HCT116 (cell line): ENCODE results near the gene PCSK6. TPM values are rescaled to one million over a fixed set of nuclear protein-coding genes. Genes with fewer than 3 reads are reported as not detected.

Source experiments
- ATAC-seq: fragments of 200-7000 bp; cut with Tn5 transposase; 2 replicates; pipeline ENCODE4 v1.9.1; 2020; ENCODE audit warnings: mild to moderate bottlenecking, moderate library complexity
- BruUV-seq: library from RNA; stranded (reverse); fragments of 400-500 nt; replicated peaks from 2 replicates; lab custom pipeline; 2021; lab: Mats Ljungman, UMichigan
- CTCF ChIA-PET: fragments of 300-600 bp; sonication (Branson Sonifier 250); formaldehyde crosslinking; loops from one replicate; lab custom pipeline; 2021; ENCODE audit warnings: antibody characterized with exemption; lab: Charles Lee
- POLR2A ChIA-PET: fragments of 300-600, 350-600 bp; sonication (Branson Sonifier 250); formaldehyde crosslinking; loops from one replicate; lab custom pipeline; 2021; ENCODE audit warnings: antibody characterized with exemption; lab: Charles Lee
- RAD21 ChIA-PET, 2 experiments: fragments of 300-600 bp; sonication (Branson Sonifier 250); formaldehyde crosslinking; loops; one replicate each; lab custom pipeline; 2023; ENCODE audit warnings: low total read pairs in 2 of 2; ENCODE audit not compliant: uncharacterized antibody in 2 of 2, unreplicated experiment in 2 of 2, low non-redundant PET in 1 of 2; lab: Charles Lee
- DNase-seq: peaks from one replicate; pipeline ENCODE4 v3.0.0-alpha.2; 2010; ENCODE audit warnings: low read depth, low spot score
- H2AFZ ChIP-seq: fragments of 200-600 bp; shearing (Covaris generic), sonication (generic); 2 replicates; pipeline ENCODE4 v1.6.1; 2017; ENCODE audit warnings: low read depth, mixed run types, mixed read lengths, antibody characterized with exemption, low read length; ENCODE audit not compliant: poor library complexity, severe bottlenecking
- H3K27ac ChIP-seq: 2 replicates; pipeline ENCODE4 v1.5.1; 2012; ENCODE audit warnings: low read depth, low read length
- H3K27me3 ChIP-seq: fragments of 200-600 bp; sonication (generic); 2 replicates; pipeline ENCODE4 v1.6.1; 2016; ENCODE audit warnings: mixed run types, low read length, mixed read lengths; ENCODE audit not compliant: insufficient read depth
- H3K36me3 ChIP-seq, 2 experiments: fragments of 200-500 bp in 1 of 2; fragments of 200-600 bp in 1 of 2; sonication (Bioruptor generic) in 1 of 2; sonication (generic) in 1 of 2; 2 replicates each; pipeline versions ENCODE4 v1.5.1 to v1.6.1; 2014 to 2016; ENCODE audit warnings: low read length in 2 of 2, inconsistent platforms in 1 of 2, mixed read lengths in 1 of 2, mixed run types in 1 of 2; ENCODE audit not compliant: insufficient read depth in 2 of 2, control insufficient read depth in 1 of 2
- H3K4me1 ChIP-seq, 2 experiments: fragments of 200-600 bp in 1 of 2; sonication (generic) in 1 of 2; 2 replicates each; pipeline versions ENCODE4 v1.5.1 to v1.6.1; 2012 to 2017; ENCODE audit warnings: low read length in 2 of 2, inconsistent platforms in 1 of 2, mild to moderate bottlenecking in 1 of 2, mixed read lengths in 1 of 2, mixed run types in 1 of 2, moderate library complexity in 1 of 2; ENCODE audit not compliant: insufficient read depth in 2 of 2, control insufficient read depth in 1 of 2
- H3K4me2 ChIP-seq: fragments of 200-600 bp; sonication (generic); 2 replicates; pipeline ENCODE4 v1.6.1; 2017; ENCODE audit warnings: mixed run types, low read length, mixed read lengths
- H3K4me3 ChIP-seq, 2 experiments: fragments of 200-600 bp in 1 of 2; sonication (generic) in 1 of 2; replicated peaks in 1 of 2; 2 replicates each; pipeline ENCODE4 v1.5.1; 2011 to 2016; ENCODE audit warnings: low read length in 2 of 2, control low read depth in 1 of 2, low read depth in 1 of 2, mild to moderate bottlenecking in 1 of 2, mixed read lengths in 1 of 2, mixed run types in 1 of 2
- H3K79me2 ChIP-seq: fragments of 200-600 bp; sonication (generic); 2 replicates; pipeline ENCODE4 v1.6.1; 2017; ENCODE audit warnings: mild to moderate bottlenecking, mixed run types, low read length, moderate library complexity, mixed read lengths; ENCODE audit not compliant: insufficient read depth
- H3K9ac ChIP-seq: fragments of 200-600 bp; sonication (generic); 2 replicates; pipeline ENCODE4 v1.6.1; 2016; ENCODE audit warnings: low read length, mixed read lengths
- H3K9me2 ChIP-seq: fragments of 200-600 bp; sonication (generic), shearing (Covaris generic); 2 replicates; pipeline ENCODE4 v1.6.1; 2017; ENCODE audit warnings: mixed run types, mild to moderate bottlenecking, moderate library complexity; ENCODE audit not compliant: insufficient read depth
- H3K9me3 ChIP-seq, 2 experiments: fragments of 200-500 bp in 1 of 2; fragments of 200-600 bp in 1 of 2; sonication (Bioruptor generic) in 1 of 2; sonication (generic) in 1 of 2; 2 replicates each; pipeline ENCODE4 v1.6.1; 2014 to 2017; ENCODE audit warnings: low read length in 2 of 2, mixed read lengths in 2 of 2, inconsistent platforms in 1 of 2, low read depth in 1 of 2, mild to moderate bottlenecking in 1 of 2, mixed run types in 1 of 2, moderate library complexity in 1 of 2; ENCODE audit not compliant: control insufficient read depth in 1 of 2, insufficient read depth in 1 of 2
- H4K20me1 ChIP-seq: fragments of 200-600 bp; sonication (generic), shearing (Covaris generic); 2 replicates; pipeline ENCODE4 v1.6.1; 2017; ENCODE audit warnings: mixed run types, mild to moderate bottlenecking, moderate library complexity; ENCODE audit not compliant: insufficient read depth
- CBX3 ChIP-seq: IDR thresholded peaks from 2 replicates; pipeline ENCODE4 v1.6.1; 2012; ENCODE audit warnings: low read depth
- EGR1 ChIP-seq: IDR thresholded peaks from 2 replicates; pipeline ENCODE4 v1.6.1; 2012; ENCODE audit warnings: low read depth
- SIN3A ChIP-seq: IDR thresholded peaks from 2 replicates; pipeline ENCODE4 v1.6.1; 2012; ENCODE audit warnings: low read depth
- TCF7L2 ChIP-seq: IDR thresholded peaks from 2 replicates; pipeline ENCODE4 v1.7.0; 2011; ENCODE audit warnings: borderline replicate concordance, inconsistent platforms; ENCODE audit not compliant: insufficient read depth, insufficient read length; ENCODE audit errors: extremely low read depth
- YY1 ChIP-seq: IDR thresholded peaks from 2 replicates; pipeline ENCODE4 v1.6.1; 2011; ENCODE audit warnings: low read length, low read depth, moderate library complexity, mild to moderate bottlenecking; ENCODE audit not compliant: insufficient replicate concordance; ENCODE audit errors: extremely low read depth
- intact Hi-C: fragments of 100-400 bp; cut with micrococcal nuclease; formaldehyde crosslinking; loops from 2 replicates; pipeline ENCODE4 v1.10.0; 2022
- total RNA-seq: library from RNA; stranded (reverse); gene quantifications from one replicate; pipeline ENCODE4 v1.2.1, GENCODE V29; 2021; ENCODE audit not compliant: unreplicated experiment

The PCSK6 gene
- total RNA-seq, 1 experiment from 2014 or later: 13.5 TPM

- Histone ChIP-seq H3K27ac (no peak overlapping the region), H4K20me1 (no peaks in the 10 kb centered on the region), H3K36me3 (no peaks in the 10 kb centered on the region; a peak in 1 of 4 replicates), H3K4me2 (no peak overlapping the region), H3K9me3 (no peaks in the 10 kb centered on the region), H3K4me3 (no peak overlapping the region), H3K4me1 (no peaks in the 10 kb centered on the region), H3K27me3 (no peaks in the 10 kb centered on the region), H3K9ac (no peak overlapping the region), H2AFZ (no peak overlapping the region), H3K9me2 (no peaks in the 10 kb centered on the region), H3K79me2 (no peaks in the 10 kb centered on the region)
- POLR2A ChIA-PET: no interaction called here
- intact Hi-C loops: no loop called here
- DNase-seq (no peak), ATAC-seq (no peak)
- RAD21 ChIA-PET: no interaction called here
- BruUV-seq: no TSS peak
- CTCF ChIA-PET: no interaction called here
- no peak for TF ChIP-seq EGR1
- TF ChIP-seq CBX3: no peak
- TF ChIP-seq TCF7L2: no peak
- TF ChIP-seq SIN3A: no peak
- no peak for TF ChIP-seq YY1
Measured at GRCh38 chr15:101390060-101390459, 99.4 kb downstream of the PCSK6 start.

GRCh38 chr15:101389362-101389761 lies 100.1 kb downstream of the PCSK6 start:
- no peak overlapping the region for H3K9ac ChIP-seq
- no peak for TF ChIP-seq EGR1
- TF ChIP-seq, all 23 proteins: peak for 0
- H2AFZ ChIP-seq: no peak overlapping the region
- H3K4me3 ChIP-seq: no peak overlapping the region
- DNase-seq (no peak), ATAC-seq (no peak)
- no peaks in the 10 kb centered on the region for H3K4me1 ChIP-seq
- no peak overlapping the region for H3K4me2 ChIP-seq
- H3K9me3 ChIP-seq: no peaks in the 10 kb centered on the region
- H3K27me3 ChIP-seq: no peaks in the 10 kb centered on the region
- ChIA-PET POLR2A (no interaction called here), CTCF (no interaction called here), RAD21 (no interaction called here)
- H3K27ac ChIP-seq: no peak overlapping the region
- BruUV-seq: no TSS peak
- no peaks in the 10 kb centered on the region; a peak in 1 of 4 replicates for H3K36me3 ChIP-seq
- H3K9me2 ChIP-seq: no peaks in the 10 kb centered on the region
- H4K20me1 ChIP-seq: no peaks in the 10 kb centered on the region
- no peaks in the 10 kb centered on the region for H3K79me2 ChIP-seq
- intact Hi-C loops: no loop called here
